ENCODE measurements around the gene PLCB1.
A peak's percentile ranks its signal among the peaks of the same experiment; 100 is the strongest.

Gene PLCB1

DNA sequence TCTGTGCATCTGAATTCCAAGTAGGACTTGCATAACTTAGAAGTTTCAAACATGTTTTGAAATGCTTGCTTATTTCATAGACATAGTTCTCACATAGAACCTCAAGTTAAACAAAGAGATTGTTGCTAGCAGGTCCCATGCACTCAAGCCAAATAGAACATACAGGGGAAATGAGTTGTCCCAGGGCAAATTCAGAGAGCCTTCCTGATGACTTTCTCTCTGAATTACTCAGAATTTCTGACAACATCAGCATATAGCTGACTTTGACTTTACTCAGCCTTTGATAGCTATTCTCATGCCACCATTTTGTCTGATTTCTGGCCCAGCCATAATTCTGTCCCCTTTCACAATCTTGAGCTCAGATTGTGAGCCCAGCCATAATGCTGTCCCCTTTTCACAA is 603.6 kb downstream of the PLCB1 start:
- no peak for DNase-seq

DNA sequence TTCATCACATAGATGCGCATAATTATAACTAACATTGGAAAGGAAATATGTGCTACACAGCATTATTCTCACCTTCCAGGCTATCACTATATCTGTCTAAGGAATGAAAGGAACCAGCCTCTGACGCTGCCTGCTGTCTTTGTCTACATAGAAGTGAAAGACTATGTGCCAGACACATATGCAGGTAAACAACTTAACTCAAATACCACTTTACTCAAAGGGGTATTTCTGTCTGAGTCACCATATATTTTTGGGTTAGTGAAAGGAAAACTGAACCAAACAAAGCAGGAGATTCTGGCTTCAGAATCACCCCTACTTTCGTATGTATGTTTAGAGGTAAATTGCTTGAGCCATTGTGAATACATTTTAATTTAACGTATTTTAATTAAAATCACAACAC is 608.2 kb downstream of the PLCB1 start:
- no peak for DNase-seq

DNA sequence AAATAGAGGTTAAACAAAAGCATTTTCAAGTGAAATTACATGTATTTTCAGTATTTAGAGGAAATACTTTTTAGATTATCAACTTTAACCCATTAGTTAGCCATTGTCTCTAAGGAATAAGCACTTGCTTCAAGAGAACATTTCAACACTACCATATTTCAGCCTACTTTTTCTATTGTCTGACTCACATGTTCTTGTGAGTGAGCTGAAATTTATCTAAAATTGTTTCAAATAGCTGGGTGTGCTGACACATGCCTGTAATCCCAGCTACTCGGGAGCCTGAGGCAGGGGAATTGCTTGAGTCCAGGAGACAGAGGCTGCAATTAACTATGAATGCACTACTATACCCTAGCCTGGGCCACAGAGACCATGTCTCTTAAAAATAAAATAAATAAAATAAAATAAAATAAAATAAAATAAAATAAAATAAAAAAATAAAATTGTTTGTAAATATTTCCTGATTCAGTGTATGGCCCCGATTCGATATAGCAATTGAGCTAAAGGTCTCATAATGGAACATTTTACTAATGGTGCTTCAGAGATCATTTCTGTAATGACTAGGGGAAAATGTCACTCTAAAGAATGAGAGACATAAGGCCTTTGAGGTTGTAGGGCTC is 612.3 kb downstream of the PLCB1 start:
- no peak for DNase-seq

DNA sequence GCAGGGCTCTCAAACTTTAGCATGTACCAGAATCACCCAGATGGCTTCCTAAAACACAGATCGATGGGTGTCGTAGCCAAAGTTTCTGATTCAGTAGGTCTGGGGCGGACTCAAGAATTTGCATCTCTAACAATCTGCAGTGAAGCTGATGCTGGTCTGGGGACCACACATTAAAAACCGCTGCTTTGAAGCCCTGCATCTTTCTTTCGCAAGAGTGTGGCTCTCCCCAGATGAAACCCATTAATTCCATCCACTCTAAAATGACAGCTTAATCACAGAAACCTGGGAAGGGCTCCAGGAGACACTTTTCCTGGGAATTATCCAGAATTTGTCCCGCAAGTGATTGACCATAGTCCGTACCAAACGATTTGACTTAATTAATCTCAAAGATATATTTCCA is 617.0 kb downstream of the PLCB1 start:
- no peak for DNase-seq

DNA sequence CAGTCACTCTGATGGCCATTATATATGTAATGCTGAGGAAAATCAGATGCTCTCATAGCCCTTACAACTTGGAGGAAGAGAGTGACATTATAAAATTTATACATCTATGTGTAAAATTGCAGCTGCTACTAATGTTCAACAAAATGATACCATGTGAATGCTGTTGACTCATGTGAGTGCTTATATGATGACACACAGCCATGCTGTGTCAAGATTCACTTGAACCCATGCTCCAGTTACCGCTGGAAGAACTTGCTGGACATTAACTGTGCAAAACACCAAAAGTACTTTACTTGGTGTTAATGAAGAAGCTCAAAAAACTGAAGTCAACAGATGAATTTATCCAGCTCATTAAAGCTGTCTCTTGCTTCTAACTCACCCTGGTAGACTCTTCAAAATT is 617.9 kb downstream of the PLCB1 start:
- no peak for DNase-seq

DNA sequence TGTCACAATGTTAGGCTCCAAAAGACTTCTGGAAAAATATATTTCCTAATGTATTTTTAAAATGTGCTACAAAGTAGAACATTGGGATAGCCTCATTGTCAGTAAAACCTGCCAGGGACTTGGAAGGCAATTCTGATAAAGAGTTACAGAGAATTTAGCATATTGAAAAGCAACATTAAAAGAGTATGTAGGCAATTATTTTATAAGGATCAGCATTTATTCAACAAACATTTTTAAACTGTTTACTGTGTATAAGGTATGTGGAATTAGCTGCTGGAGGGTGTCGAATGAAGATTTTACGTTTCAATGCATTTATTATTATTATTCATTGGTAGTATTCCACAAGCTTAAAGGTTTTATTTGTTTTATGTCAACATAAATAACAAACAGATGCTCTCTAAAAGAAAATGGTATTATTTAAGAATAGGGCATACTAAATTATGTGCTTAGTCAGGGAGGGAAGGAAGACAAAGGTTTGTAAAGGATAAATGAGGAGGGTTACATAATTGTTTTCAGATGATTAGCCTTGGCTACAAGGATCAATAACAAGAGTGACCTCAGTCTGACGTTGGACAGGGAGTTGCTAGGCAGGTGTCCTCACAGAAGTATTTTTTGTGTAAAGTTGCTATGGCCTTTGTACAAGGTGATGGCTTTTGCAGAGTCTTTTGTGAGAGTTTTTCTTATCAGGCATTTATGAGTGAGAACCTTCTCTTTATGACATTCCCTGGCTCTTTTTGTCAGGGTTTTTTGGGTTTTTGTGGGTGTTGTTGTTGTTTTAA is 623.5 kb downstream of the PLCB1 start:
- no peak for DNase-seq

DNA sequence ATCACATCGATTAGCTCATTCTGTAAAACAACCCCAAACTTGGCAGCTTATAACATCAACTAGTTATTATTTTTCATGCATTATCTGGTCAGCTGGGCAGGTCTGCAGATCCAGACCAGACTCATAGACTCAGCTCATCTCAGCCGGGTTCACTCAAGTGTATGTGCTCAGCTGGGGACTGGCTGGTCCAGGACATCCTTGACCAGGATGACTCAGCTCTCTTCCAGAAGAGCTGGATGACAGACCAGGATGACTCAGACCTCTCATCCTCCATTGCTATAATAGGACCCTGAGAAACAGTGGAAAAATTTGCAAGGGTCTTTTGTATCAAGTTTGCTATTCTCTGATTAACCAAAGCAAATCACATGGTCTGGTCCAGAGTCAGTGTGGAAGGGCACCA is 624.3 kb downstream of the PLCB1 start:
- DNase-seq, result peak in 1 of 14 donors; percentile 17

DNA sequence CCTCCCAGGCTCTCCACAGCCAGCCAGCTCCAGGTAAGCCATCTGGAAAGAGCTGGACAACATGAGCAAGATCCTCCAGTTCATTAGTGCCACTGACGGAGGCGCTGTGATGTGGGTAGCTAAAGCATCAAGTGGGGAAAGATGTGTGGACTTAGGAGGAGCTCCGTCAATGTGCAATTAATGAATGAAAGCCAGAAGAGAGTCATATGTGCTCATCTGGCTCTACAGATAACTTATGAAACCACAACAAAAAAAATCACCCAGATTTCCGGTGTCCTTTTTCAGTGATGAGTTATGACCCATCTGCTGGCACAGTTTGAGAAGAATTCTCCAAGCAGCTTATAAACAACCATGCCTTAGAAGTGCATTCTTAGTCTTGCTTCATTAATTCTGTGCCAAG is 625.1 kb downstream of the PLCB1 start:
- no peak for DNase-seq

DNA sequence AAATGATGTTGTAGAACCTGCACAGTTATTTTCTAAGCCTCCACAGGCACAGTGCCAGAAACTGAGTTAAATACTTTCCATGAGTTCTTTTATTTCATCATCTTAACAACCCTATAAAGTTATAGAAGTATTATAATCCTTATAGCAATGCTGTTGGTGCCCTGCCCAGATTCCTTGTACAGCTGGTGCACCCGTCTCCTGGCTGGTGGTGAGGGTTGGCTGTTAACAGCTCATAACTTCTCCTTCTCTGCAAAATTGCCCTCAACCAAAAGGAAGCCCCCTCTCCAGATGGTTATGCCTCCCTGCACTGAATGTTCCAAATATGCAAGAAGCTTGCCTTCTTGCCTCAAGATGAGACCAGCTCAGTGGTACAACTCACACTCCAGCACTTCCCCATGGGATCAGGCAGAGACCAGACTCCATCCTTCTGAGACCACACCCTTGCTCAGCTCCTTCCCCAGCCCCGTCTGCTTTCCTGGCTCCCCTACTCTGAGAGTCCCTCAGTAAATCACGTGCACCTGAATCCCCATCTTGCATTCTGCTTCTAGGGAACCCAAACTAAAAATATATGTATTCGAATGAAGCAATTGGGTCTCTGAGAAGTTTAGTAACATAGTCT is 632.4 kb downstream of the PLCB1 start:
- no peak for DNase-seq

DNA sequence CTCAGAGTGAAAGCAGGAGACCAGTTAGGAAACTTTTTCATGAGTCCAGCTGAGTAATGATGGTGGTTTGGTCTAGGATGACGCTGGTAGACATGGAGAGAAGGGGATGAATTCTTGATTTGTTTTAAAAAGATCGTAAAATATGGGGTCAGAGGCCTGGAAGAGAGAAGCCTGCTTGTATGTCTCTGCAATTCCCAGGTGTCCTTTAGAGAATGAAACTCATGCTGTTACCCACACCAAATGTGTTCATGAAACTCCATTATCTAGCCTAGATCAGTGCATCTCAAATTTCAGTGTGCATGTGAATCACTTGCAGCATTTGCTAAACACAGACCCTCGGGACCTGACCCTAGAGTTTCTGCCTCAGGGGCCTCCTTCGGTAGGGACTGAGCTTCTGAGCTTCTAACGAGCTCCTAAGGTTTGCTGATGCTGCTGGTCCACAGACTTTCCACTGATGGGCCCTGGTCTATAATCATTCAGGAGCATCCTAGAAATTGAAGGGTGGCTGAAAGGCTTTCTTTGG is 634.9 kb downstream of the PLCB1 start:
- no peak for DNase-seq

DNA sequence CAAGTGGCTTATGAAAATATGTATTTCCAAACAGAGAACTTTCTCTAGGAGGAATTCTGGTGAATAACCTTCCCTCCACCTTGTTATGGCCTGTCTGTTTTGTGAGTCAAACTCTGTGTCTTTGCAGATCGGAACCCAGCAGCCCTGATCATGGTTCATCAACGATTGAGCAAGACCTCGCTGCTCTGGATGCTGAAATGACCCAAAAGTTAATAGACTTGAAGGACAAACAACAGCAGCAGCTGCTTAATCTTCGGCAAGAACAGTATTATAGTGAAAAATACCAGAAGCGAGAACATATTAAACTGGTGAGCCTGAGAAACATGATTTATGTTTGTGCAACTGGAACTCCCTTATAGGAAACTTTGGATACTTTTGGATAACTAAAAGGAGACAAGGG is 642.3 kb downstream of the PLCB1 start:
- no peak for DNase-seq

DNA sequence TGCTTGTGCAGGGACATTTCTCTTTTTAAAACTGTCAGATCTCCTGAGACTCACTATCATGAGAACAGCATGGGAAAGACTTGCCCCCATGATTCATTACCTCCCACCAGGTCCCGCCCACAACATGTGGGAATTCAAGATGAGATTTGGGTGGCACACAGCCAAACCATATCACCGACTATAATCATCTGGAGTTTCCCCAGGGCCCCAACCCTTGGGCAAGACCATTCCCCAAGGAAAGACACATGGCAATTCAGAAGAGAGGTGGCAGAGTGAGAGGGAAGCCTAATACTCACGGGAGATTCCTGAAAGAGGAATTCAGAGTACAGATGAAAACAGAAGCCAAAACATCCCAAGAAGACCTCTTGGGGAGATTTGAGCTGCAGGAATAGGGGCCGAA is 645.8 kb downstream of the PLCB1 start:
- DNase-seq, result no peak

DNA sequence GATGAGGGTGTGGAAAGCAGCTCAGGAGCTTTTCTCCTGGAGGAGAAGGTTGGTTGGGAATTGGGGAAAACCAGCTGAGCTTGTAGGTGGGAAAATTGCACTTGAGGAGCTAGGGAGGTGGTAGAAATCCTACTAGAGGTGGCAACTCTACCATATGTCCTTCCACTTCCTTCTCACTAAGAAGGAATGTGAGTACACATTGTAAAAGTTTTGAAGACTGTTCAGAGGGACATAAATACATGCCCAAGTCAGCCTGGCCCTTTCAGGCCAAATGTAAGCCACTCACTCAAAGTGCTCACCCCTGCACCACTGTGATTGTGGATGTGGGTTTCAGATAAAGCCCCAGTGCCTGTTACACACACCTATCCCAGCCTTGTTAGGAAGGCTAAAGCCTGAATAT is 646.3 kb downstream of the PLCB1 start:
- DNase-seq, result no peak

DNA sequence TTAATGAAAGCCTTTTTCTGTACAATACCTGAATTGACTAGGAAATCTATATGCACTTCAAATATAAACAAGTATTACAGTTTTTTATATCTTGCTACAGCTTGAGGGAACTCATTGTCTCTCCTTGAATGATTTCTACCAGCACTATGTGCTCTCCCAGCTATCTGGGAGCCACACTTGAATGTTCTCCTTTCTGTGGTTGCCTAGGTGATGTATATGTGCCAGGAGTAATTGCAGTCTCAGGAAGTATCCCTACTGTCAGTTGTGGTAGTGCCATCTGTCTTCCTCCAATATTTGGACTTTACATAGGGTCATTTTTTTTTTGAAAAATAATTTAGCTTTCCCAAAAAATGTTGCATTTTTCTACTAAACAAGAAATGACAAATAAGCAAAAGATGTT is 648.8 kb downstream of the PLCB1 start:
- DNase-seq, result peak in 1 of 14 donors; percentile 74

DNA sequence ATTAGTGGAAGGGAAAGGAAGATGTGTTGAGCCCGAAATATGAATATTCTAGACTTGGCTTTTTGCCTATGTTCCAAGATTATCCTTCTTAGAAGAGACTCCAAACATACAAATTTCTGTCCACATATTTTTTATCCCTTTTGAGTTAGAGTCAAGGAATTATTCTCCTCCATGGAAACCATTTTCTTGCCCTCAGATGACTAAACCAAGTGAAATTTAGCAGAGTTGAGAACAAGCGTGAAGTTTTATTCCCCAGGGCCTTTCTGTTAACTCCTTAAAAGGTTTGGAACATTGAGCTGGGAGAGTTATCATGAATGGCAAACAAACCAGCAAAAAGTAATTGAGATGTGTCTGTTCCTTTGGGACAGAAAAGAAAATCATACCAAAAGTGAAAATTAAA is 650.7 kb downstream of the PLCB1 start:
- no peak for DNase-seq

DNA sequence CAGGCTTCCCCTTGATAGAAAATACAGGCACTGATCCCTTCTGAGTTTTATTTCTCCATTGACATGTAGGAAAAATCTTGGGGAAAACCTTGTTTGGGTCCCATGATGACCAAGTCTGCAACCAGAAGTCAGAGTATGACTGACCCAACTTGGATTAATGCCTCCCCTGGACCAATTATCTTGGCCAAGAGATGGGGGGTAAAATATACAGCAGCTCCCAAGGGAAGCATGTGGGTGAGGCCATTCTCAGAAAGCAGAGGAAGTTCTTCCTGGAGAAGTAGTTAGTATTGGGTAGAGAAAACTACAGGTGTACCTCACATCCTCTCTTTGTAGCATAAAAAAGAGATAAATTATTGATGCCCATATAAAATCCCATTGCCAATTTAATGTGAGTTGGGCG is 651.7 kb downstream of the PLCB1 start:
- DNase-seq, result no peak

DNA sequence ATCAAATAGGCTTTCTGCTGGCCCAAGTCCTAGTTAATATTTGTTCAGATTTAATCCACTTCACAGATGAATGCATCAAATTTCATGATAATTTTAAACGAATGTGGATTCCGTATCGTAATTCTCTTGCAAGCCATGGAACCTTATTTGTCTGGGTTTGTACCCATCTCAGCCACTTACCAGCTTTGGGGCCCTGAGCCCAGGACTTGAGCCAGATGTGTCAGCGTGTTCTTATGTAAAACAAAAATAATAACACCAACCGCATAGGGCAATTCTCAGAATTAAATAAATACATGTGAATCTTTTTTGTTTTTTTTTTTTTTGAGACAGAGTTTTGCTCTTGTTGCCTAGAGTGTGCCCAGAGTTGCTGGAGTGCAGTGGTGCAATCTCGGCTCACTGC is 654.3 kb downstream of the PLCB1 start:
- DNase-seq, result no peak

DNA sequence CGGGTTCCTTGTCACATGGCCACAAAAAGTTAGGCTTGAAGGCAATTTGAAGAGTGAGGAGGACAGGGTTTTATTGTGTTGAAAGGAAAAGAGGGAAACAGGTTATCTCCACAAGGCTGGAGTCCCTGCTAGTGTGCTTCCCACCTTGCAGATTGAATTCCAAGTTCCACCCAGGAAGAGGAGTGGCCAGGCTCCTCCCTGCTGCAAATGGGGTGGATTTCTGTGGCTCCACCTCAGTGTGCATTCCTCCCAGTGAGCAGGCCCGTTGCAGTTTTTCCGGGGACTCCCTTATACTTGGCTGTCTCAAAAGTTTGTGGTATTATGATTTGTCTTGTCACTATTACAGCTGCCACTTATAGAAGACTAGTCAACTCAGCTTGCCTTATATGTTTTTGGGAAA is 655.0 kb downstream of the PLCB1 start:
- no peak for DNase-seq

DNA sequence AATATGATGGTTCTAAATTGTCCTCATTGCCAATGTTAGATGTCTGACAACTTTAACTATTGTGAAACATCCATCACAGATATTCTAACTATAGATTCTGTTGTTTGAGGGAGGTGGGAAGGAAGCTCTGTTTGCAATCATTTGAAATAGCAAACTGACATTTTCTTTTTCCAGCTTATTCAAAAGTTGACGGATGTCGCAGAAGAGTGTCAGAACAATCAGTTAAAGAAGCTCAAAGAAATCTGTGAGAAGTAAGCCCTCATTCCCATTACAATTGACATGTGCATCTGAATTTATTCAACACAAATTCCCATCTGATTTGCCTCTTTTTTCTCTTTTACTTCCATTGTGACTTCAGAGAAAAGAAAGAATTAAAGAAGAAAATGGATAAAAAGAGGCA is 656.2 kb downstream of the PLCB1 start:
- no peak for DNase-seq

DNA sequence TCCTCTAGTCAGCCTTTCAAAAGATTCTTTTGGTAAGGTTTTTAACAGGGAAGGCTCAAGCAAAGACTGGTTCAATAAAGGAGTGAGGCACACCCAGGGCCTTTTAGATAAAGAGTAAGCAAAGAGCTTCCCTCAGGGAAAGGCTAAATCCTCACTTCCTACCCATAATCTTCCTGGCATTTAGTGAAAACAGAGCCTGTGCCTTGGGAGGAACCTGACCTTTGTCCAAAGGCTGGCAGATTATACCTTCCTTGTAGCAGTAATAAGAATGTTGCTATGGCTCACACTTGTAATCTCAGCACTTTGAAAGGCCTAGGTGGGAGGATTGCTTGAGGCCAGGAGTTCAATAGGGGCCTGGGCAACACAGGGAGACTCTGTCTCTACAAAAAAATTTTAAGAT is 656.8 kb downstream of the PLCB1 start:
- DNase-seq, result no peak

DNA sequence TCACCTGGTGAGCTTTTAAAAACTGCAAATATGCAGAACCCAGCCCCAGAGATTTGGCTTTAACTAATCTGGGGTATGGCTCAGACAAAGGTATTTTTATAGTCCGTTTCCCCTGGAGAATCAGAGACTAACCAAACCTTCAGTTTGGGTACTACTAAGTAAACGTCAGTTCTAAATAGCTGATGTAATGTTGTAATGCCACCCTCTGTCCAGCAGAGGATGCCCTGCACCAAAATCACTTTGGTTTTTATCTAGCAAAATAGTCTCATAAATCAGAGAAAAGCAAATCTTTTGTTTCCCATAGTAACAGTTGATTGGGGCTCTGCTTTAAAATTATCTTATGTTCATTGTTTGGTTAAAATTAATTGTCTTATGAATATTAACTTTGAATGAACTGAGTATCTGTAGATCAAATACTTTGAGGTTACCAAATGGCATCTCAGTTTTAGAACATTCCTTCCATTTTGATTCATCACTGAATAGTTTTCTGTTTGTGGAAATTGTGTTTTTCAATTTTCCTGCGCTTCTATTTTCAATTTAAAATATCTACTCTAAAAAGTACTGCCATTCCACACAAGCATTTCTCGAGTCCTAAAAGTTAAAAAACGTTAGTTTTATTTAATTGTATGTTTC is 658.5 kb downstream of the PLCB1 start:
- DNase-seq, result peak in 1 of 14 donors; percentile 34

DNA sequence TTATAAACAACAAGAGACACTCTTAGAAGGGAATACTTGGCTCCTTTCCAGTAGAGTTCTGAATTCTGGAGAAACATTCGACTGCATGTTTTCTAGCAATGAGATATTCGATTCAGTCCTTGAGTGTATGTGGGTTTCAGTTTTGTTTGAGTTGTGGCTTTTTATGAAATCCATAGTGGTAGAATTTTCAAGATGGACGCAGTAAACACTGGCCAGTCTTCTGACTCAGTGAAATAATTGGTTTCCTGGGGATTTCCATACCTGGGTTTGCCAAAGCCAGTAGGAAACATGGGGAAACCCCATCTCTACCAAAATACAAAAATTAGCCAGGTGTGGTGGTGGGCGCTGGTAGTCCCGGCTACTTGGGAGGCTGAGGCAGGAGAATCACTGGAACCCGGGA is 663.3 kb downstream of the PLCB1 start:
- no peak for DNase-seq

DNA sequence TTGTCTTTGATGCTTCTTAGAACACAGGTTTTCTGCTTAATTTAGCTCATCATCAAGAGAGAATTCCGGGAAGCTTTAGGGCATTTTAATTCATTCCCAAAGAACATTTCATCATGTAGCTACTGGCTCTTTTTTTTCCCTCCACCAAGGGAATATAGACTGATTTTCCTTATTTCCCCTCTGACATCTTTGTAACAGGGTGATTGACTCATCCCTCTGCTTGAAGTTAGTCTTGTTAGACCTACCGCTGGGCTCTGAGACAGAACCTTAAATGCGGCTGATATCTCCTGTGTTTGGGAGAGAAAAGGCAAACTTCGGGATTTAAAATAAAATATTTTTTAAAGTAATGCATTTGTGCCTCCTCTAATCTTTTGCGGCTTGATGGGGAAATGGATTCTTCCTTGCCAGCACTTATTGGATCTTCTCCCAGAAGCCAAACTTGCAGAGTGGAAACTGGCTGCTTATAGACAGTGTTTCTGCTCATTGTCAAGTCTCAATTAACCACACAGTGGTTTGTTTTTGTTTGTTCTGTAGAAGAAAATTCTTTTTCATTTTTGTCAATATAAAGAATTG is 664.1 kb downstream of the PLCB1 start:
- no peak for DNase-seq

Measured in C1 segment of cervical spinal cord (tissue), 14 donors.